CD4-positive, alpha-beta T cell treated with Interferon gamma for 1 hour (primary cell): ENCODE measurements around the gene ZNF385D.

Source experiments
- DNase-seq: peaks from one replicate; pipeline ENCODE4 v3.0.0-alpha.2; 2020

ZNF385D gene

GRCh38 chr3:21585216-21585740, 165.7 kb downstream of the ZNF385D start:
- no peak for DNase-seq

- no peak for DNase-seq
These were observed 177.7 kb downstream of the ZNF385D start for GRCh38 chr3:21573291-21573690.

GRCh38 chr3:21564531-21564930, 186.5 kb downstream of the ZNF385D start:
- no peak for DNase-seq

- DNase-seq: no peak
These were observed 188.8 kb downstream of the ZNF385D start for GRCh38 chr3:21562243-21562642.

- no peak for DNase-seq
These were observed 189.5 kb downstream of the ZNF385D start for GRCh38 chr3:21561472-21561871.

- DNase-seq: no peak
These were observed 200.0 kb downstream of the ZNF385D start for GRCh38 chr3:21551019-21551418.

- DNase-seq: no peak
These were observed 206.9 kb downstream of the ZNF385D start for GRCh38 chr3:21544076-21544462.

- no peak for DNase-seq
These were observed 207.5 kb downstream of the ZNF385D start for GRCh38 chr3:21543380-21544075.

GRCh38 chr3:21542656-21543379, 208.2 kb downstream of the ZNF385D start:
- DNase-seq: no peak

- DNase-seq: no peak
These were observed 210.7 kb downstream of the ZNF385D start for GRCh38 chr3:21540265-21540664.

GRCh38 chr3:21534462-21534861, 216.5 kb downstream of the ZNF385D start:
- DNase-seq: no peak

GRCh38 chr3:21533002-21533401, 218.0 kb downstream of the ZNF385D start:
- no peak for DNase-seq

GRCh38 chr3:21531909-21532308, 219.1 kb downstream of the ZNF385D start:
- DNase-seq: no peak

- no peak for DNase-seq
These were observed 222.6 kb downstream of the ZNF385D start for GRCh38 chr3:21528291-21528995.

- DNase-seq: no peak
These were observed 224.5 kb downstream of the ZNF385D start for GRCh38 chr3:21526461-21526860.

- no peak for DNase-seq
These were observed 226.9 kb downstream of the ZNF385D start for GRCh38 chr3:21524133-21524532.

- no peak for DNase-seq
These were observed 230.7 kb downstream of the ZNF385D start for GRCh38 chr3:21520106-21520963.

- no peak for DNase-seq
These were observed 233.8 kb downstream of the ZNF385D start for GRCh38 chr3:21517184-21517583.

GRCh38 chr3:21515417-21515816, 235.6 kb downstream of the ZNF385D start:
- DNase-seq: no peak

GRCh38 chr3:21509731-21510470, 241.1 kb downstream of the ZNF385D start:
- DNase-seq: no peak

GRCh38 chr3:21508246-21508645, 242.8 kb downstream of the ZNF385D start:
- DNase-seq: no peak
